GM21737 (cell line): ENCODE data around the gene EIF5B.

ENCODE experiments used
- ATAC-seq: cut with Tn5 transposase; IDR thresholded peaks from one replicate; pipeline ENCODE4 v1.9.1; 2021; ENCODE audit warnings: mild to moderate bottlenecking, moderate library complexity; ENCODE audit not compliant: unreplicated experiment

Gene EIF5B

DNA sequence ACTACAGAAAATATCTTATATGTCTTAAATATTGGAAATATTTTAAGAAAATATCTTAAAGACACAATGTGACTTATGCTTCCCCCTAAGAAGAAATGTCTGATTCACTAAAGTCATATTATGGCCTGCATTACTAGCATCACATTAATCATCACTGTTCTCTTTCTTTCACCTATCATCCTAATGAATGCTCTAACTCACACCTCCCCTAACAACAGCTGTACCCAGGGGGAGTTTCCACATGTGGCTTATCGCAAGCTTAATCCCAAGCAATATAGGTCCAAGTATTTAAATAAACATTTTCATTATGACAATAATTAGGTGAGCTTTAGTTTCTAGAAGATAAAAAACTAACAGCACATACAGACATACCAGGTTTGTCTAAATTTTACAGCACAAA is 113.0 kb downstream of the EIF5B start:
- ATAC-seq, result no peak
